Activated B cell treated with CpG ODN at 0.5 μM for 24 hours (primary cell): ENCODE data around the gene MTUS2. TPM values are rescaled to one million over a fixed set of nuclear protein-coding genes. Genes with fewer than 3 reads are reported as not detected.
"Not testable (repeated sequence)": the region's sequence is repeated elsewhere in the genome, so short reads cannot be mapped to it uniquely, and the experiment has no call there.

Source experiments
- ATAC-seq: fragments of 200-7000 bp; cut with Tn5 transposase; one replicate; pipeline ENCODE4 v1.10.0; 2021; ENCODE audit warnings: low read depth, mild to moderate bottlenecking, moderate library complexity
- CTCF ChIA-PET: fragments of 350-600 bp; sonication (Branson Sonifier 250); formaldehyde crosslinking; loops from one replicate; lab custom pipeline; 2021; ENCODE audit warnings: antibody characterized with exemption; lab: Charles Lee
- POLR2A ChIA-PET: fragments of 350-600 bp; sonication (Branson Sonifier 250); formaldehyde crosslinking; loops from one replicate; lab custom pipeline; 2021; ENCODE audit warnings: antibody characterized with exemption; lab: Charles Lee
- DNase-seq: peaks from one replicate; pipeline ENCODE4 v3.0.0; 2022
- H3K27ac Mint-ChIP-seq: one replicate; pipeline ENCODE4 v1.8.0; 2020; ENCODE audit warnings: mixed read lengths
- H3K27me3 Mint-ChIP-seq: one replicate; pipeline ENCODE4 v1.8.0; 2021; ENCODE audit warnings: mixed read lengths
- H3K36me3 Mint-ChIP-seq: one replicate; pipeline ENCODE4 v1.8.0; 2021; ENCODE audit warnings: low read depth, mixed read lengths
- H3K4me1 Mint-ChIP-seq: one replicate; pipeline ENCODE4 v1.8.0; 2021; ENCODE audit warnings: mixed read lengths
- H3K4me3 Mint-ChIP-seq: one replicate; pipeline ENCODE4 v1.8.0; 2020; ENCODE audit warnings: mild to moderate bottlenecking, mixed read lengths
- H3K9me3 Mint-ChIP-seq: one replicate; pipeline ENCODE4 v1.8.0; 2020; ENCODE audit warnings: mixed read lengths
- intact Hi-C: fragments of 100-400 bp; cut with micrococcal nuclease; formaldehyde crosslinking; loops from one replicate; pipeline ENCODE4 v1.15.1; 2024
- total RNA-seq: library from RNA; stranded (reverse); gene quantifications from 2 replicates; pipeline ENCODE4 v1.2.3, GENCODE V29; 2022
- TF ChIP-seq, protein P1 (sequence below): fragments of 200-600 bp; IDR thresholded peaks from one replicate; pipeline ENCODE4 v1.8.0; 2022; ENCODE audit warnings: antibody characterized with exemption, mild to moderate bottlenecking

The MTUS2 gene
- total RNA-seq, 1 donor from 2014 or later: not detected

DNA sequence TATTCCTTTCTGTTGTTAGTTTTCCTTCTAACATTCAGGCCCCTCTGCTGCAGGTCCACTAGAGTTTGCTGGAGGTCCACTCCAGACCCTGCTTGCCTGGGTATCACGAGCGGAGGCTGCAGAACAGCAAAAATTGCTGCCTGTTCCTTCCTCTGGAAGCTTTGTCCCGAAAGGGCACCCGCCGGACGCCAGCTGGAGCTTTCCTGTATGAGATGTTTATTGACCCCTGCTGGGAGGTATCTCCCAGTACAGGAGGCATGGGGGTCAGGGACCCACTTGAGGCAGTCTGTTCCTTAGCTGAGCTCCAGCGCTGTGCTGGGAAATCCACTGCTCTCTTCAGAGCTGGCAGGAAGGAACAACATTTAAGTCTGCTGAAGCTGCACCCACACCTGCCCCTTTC, 516.2 kb downstream of the MTUS2 start:
- no peaks in the 10 kb centered on the region for H3K36me3 Mint-ChIP-seq
- DNase-seq (no peak), ATAC-seq (no peak)
- H3K4me3 Mint-ChIP-seq: no peak overlapping the region
- H3K9me3 Mint-ChIP-seq: peaks cover 15% of the 10 kb centered on the region
- ChIA-PET CTCF (no interaction called here), POLR2A (no interaction called here)
- no peak overlapping the region for H3K27ac Mint-ChIP-seq
- no peaks in the 10 kb centered on the region for H3K4me1 Mint-ChIP-seq
- TF ChIP-seq, protein P1, sequence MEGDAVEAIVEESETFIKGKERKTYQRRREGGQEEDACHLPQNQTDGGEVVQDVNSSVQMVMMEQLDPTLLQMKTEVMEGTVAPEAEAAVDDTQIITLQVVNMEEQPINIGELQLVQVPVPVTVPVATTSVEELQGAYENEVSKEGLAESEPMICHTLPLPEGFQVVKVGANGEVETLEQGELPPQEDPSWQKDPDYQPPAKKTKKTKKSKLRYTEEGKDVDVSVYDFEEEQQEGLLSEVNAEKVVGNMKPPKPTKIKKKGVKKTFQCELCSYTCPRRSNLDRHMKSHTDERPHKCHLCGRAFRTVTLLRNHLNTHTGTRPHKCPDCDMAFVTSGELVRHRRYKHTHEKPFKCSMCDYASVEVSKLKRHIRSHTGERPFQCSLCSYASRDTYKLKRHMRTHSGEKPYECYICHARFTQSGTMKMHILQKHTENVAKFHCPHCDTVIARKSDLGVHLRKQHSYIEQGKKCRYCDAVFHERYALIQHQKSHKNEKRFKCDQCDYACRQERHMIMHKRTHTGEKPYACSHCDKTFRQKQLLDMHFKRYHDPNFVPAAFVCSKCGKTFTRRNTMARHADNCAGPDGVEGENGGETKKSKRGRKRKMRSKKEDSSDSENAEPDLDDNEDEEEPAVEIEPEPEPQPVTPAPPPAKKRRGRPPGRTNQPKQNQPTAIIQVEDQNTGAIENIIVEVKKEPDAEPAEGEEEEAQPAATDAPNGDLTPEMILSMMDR: no peak
- intact Hi-C loops: no loop called here
- H3K27me3 Mint-ChIP-seq: peaks cover 7% of the 10 kb centered on the region

DNA sequence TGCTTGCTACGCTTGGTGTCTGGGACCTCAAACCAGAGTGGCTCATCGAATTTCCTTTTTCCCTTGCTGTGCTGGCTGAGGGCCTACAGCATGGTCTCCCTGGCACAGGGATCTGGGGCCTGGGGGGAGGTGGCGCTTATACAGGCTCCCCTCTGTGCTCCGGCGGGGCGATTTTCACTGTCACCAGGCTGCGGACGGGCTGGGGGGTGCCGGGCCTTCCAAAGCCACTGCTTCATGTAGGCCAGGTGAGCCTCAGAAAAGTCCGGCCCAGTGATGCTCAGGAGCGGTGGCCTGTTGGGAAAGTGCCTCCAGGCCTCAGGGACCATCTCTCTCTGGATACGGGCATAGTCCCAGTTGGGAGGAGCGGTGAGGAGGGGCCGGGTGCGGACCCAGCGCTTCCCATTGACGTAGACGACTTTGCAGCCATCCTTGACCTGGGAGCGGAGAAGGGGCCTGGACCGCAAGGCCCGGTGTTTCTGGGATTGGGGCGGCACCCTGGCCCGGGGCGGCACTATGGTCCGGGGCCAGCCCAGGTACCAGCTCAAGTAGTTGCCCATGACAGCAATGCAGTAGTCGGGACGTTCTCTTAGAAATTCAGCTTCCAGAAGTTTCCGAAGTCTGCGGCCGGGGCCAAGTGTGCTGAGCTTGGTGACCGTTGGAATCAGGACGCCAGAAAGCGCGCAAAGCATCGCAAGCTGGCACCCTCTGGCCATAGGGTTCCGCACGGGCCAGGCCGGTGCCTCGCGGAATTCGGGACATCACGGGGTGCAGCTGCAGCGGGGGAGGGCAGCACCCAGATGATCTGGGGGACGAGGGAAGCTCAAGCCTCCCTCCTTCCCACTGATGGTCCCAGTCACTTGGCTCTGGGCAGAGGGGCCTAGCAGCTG, 519.5 kb downstream of the MTUS2 start:
- Mint-ChIP-seq H3K4me3 (no peak overlapping the region), H3K4me1 (no peaks in the 10 kb centered on the region), H3K36me3 (no peaks in the 10 kb centered on the region), H3K27ac (no peak overlapping the region), H3K9me3 (peaks cover 13% of the 10 kb centered on the region), H3K27me3 (peaks cover 2% of the 10 kb centered on the region)
- ChIA-PET POLR2A (no interaction called here), CTCF (no interaction called here)
- DNase-seq (no peak), ATAC-seq (no peak)
- intact Hi-C loops: no loop called here
- TF ChIP-seq, protein P1: no peak

DNA sequence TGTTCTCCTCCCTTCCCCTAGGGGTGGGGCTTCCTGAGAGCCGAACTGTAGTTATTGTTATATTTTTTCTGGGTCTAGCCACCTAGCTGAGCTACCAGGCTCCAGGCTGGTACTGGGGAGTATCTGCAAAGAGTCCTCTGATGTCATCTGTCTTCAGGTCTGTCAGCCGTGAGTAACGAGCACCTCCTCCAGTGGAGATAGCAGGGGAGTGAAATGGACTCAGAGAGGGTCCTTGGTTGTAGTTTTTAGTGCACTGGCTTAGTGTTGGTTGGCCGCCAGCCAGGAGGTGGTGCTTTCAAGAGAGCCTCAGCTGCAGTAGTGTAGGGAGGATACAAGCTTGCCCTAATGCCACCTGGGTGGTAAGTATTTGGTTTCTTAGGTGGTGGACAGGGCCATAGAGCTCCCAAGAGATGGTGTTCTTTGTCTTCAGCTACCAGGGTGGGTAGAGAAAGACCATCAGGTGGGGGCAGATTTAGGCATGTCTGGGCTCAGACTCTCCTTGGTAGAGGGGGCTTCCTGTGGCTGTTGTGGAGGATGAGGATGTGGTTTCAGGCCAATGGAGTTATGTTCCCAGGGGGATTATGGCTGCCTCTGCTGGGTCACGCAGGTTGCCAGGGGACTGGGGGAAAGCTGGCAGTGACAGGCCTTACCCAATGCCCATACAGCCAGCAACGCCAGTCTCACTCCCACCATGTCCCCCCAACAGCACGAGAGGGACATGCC, 525.9 kb downstream of the MTUS2 start:
- H3K27ac Mint-ChIP-seq, POLR2A ChIA-PET, H3K4me3 Mint-ChIP-seq: not testable (repeated sequence)

DNA sequence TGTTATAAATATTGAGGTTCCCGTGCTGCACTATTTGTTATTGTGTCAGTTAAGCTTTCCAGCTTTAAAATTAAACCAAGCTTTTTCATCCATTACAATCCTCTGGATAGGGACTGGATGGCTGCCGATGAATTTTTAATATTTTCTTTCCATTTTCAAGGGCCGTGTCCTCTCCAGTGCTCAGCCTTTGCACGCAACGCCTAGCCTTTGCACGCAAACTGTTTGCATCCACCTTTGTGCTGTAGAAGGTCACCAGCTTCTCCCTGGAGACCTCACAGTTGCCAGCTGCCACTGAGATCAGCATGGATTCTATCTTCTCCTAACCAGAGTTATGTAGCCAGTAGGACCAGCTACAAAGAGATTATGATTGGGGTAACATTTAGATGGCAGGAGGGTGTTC, 534.9 kb downstream of the MTUS2 start:
- Mint-ChIP-seq H3K9me3 (no peaks in the 10 kb centered on the region), H3K27me3 (peaks cover 30% of the 10 kb centered on the region), H3K27ac (no peak overlapping the region), H3K36me3 (no peaks in the 10 kb centered on the region), H3K4me1 (no peaks in the 10 kb centered on the region), H3K4me3 (no peak overlapping the region)
- intact Hi-C loops: no loop called here
- TF ChIP-seq, protein P1: no peak
- DNase-seq (no peak), ATAC-seq (no peak)
- ChIA-PET POLR2A (no interaction called here), CTCF (interaction anchor here (1.4 kb wide), 1 partner anchor 10 kb away, joined by 4 read pairs; no protein-coding TSS in a partner anchor)

More for the DNA sequence above, 525.9 kb downstream of the MTUS2 start:
- H3K27me3 Mint-ChIP-seq: peaks cover 21% of the 10 kb centered on the region
- H3K9me3 Mint-ChIP-seq, H3K36me3 Mint-ChIP-seq, intact Hi-C loops, ATAC-seq, H3K4me1 Mint-ChIP-seq, DNase-seq: not testable (repeated sequence)
- CTCF ChIA-PET: interaction anchor here (0.6 kb wide), 1 partner anchor 16 kb away, joined by 3 read pairs; no protein-coding TSS in a partner anchor

- CTCF ChIA-PET: no interaction called here
These were observed 539.0 kb downstream of the MTUS2 start for GRCh38 chr13:29359181-29359580.

More at GRCh38 chr13:29359181-29359580, 539.0 kb downstream of the MTUS2 start:
- no peaks in the 10 kb centered on the region for H3K36me3 Mint-ChIP-seq
- no peaks in the 10 kb centered on the region for H3K9me3 Mint-ChIP-seq
- POLR2A ChIA-PET: no interaction called here
- DNase-seq (no peak), ATAC-seq (no peak)
- no peak overlapping the region for H3K27ac Mint-ChIP-seq
- peaks cover 22% of the 10 kb centered on the region for H3K27me3 Mint-ChIP-seq
- intact Hi-C loops: no loop called here
- no peak overlapping the region for H3K4me3 Mint-ChIP-seq
- no peaks in the 10 kb centered on the region for H3K4me1 Mint-ChIP-seq
- TF ChIP-seq, protein P1: no peak
